Suprapubic skin (tissue), 4 donors: ENCODE measurements around the gene TNFRSF8.

Experiments
- CTCF ChIP-seq, 2 donors: fragments of 200-600 bp in 1 of 2; fragments of 450-650 bp in 1 of 2; sonication (generic) in 1 of 2; IDR thresholded peaks; one replicate each; pipeline ENCODE4 v1.5.1; 2016 to 2019; ENCODE audit warnings: antibody characterized with exemption in 2 of 2, mild to moderate bottlenecking in 1 of 2, moderate library complexity in 1 of 2
- EP300 ChIP-seq: sonication (generic); formaldehyde crosslinking; IDR thresholded peaks from one replicate; pipeline ENCODE4 v1.6.1; 2017; ENCODE audit warnings: antibody characterized with exemption
- POLR2A ChIP-seq, 2 donors: fragments of 450-650 bp; IDR thresholded peaks; one replicate each; pipeline ENCODE4 v1.6.1; 2017; ENCODE audit warnings: antibody characterized with exemption in 2 of 2, mild to moderate bottlenecking in 2 of 2, moderate library complexity in 2 of 2
- POLR2AphosphoS5 ChIP-seq, 3 donors: sonication (generic); formaldehyde crosslinking; IDR thresholded peaks; one replicate each; pipeline ENCODE4 v1.6.1; 2017; ENCODE audit warnings: antibody characterized with exemption in 3 of 3

- no peak for TF ChIP-seq POLR2A (IDR thresholded peaks at IDR 0.05)
- no peak for TF ChIP-seq CTCF (IDR thresholded peaks at IDR 0.05)
- TF ChIP-seq EP300, result no peak
- TF ChIP-seq POLR2AphosphoS5 (IDR thresholded peaks at IDR 0.05), result no peak
These were observed 82.7 kb downstream of the TNFRSF8 start for GRCh38 chr1:12145616-12146342.
